HFF-Myc (cell line): Measurements from ENCODE around the gene PARP9.
"Not testable (repeated sequence)": the region's sequence is repeated elsewhere in the genome, so short reads cannot be mapped to it uniquely, and the experiment has no call there.

Experiments
- DNase-seq: peaks from one replicate; pipeline ENCODE4 v3.0.0-alpha.2; 2011; ENCODE audit warnings: low read depth; ENCODE audit errors: extremely low read depth
- H3K4me3 ChIP-seq: replicated peaks from 2 replicates; pipeline ENCODE4 v1.5.1; 2011; ENCODE audit warnings: low read depth, mild to moderate bottlenecking, control low read depth, low read length
- TF ChIP-seq, protein P1 (sequence below): IDR thresholded peaks from 2 replicates; pipeline ENCODE4 v1.5.1; 2012; ENCODE audit warnings: mild to moderate bottlenecking, low read depth, low read length, control low read depth; ENCODE audit errors: missing control alignments

PARP9 gene

DNA sequence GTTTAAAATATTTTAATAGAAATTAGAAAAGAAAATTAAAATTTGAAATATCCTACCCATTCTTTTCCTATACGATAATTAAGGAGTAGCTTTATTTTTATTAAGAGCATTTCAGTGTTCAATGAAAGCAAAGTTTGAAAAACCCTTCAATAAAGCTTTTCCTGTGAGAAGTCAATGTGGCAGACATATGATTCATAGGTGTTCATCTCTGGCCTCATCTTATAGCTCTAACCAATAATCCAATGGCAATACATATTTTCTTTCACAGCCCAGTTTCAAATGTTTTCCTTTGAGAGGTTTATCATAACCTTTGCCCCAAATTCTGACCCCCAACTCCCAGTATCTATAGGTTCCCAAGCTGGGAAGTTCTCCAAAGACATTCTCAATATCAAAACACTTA lies 57.6 kb downstream of the PARP9 start:
- no peak for DNase-seq
- TF ChIP-seq, protein P1, sequence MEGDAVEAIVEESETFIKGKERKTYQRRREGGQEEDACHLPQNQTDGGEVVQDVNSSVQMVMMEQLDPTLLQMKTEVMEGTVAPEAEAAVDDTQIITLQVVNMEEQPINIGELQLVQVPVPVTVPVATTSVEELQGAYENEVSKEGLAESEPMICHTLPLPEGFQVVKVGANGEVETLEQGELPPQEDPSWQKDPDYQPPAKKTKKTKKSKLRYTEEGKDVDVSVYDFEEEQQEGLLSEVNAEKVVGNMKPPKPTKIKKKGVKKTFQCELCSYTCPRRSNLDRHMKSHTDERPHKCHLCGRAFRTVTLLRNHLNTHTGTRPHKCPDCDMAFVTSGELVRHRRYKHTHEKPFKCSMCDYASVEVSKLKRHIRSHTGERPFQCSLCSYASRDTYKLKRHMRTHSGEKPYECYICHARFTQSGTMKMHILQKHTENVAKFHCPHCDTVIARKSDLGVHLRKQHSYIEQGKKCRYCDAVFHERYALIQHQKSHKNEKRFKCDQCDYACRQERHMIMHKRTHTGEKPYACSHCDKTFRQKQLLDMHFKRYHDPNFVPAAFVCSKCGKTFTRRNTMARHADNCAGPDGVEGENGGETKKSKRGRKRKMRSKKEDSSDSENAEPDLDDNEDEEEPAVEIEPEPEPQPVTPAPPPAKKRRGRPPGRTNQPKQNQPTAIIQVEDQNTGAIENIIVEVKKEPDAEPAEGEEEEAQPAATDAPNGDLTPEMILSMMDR: no peak
- H3K4me3 ChIP-seq: no peak overlapping the region

DNA sequence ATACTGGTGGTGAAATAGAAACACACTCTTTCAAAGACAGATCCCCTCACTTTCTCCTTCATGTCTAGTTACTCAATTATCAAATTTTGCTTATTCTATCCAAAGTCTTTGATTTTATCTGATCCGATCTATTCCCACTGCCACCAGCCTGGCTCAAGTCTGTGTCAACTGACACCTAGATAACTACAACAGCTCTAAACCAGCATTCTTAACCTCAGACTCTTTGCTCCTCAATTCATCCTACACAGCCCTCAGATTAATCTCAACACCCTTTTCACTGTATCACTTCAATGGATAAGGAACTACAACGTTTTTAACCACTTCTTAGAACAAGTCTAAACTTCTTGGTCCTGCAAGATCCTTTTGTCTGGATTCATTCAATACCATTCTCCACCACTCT lies 58.4 kb downstream of the PARP9 start:
- TF ChIP-seq, protein P1: no peak
- no peak for DNase-seq
- no peak overlapping the region for H3K4me3 ChIP-seq

DNA sequence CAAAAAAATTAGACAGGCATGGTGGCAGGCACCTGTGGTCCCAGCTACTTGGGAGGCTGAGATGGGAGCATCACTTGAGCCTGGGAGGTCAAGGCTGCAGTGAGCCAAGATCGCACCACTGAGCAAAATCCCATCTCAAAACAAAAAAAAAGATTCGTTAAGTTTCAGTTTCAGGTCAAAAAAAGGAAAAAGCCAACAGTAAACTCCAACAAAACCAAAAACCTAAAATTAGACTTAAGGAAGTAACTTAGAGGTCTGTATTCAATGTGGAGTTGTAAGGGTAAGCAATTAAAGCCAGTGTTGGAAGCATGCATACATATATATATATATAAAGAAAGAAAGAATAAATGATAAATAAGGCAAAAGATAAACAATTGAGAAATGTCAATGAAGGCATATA lies 61.2 kb downstream of the PARP9 start:
- TF ChIP-seq, protein P1: no peak
- no peak overlapping the region for H3K4me3 ChIP-seq
- DNase-seq: no peak

DNA sequence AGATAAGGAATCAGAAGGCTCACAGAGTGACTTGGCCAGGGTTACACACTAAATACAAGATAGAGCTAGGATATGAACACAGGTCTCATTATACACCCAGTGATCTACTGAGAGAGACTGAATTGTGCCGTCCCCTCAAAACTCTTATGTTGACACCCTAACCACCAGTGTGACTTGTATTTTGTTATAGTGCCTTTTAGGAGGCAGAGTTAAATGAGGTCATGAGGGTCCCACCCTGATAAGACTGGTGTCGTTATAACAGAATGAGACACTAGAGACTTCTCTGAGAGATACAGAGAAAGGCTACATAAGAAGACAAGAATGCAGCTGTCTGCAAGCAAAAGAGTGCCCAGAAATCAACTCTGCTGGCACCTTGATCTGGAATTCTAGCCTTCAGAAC lies 62.0 kb downstream of the PARP9 start:
- DNase-seq: no peak
- H3K4me3 ChIP-seq: no peak overlapping the region
- TF ChIP-seq, protein P1: no peak

DNA sequence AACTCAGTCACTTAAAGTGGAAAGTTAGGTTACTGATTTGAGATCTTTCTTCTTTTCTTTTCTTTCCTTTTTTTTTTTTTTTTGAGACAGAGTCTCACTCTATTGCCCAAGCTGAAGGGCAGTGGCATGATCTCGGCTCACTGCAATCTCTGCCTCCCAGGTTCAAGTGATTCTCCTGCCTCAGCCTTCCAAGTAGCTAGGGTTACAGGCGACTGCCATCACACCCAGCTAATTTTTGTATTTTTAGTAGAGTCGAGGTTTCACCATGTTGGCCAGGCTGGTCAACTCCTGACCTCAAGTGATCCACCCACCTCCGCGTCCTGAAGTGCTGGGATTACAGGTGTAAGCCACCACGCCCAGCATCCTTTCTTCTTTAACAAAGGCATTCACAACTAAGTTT lies 63.1 kb downstream of the PARP9 start:
- DNase-seq, H3K4me3 ChIP-seq: not testable (repeated sequence)

DNA sequence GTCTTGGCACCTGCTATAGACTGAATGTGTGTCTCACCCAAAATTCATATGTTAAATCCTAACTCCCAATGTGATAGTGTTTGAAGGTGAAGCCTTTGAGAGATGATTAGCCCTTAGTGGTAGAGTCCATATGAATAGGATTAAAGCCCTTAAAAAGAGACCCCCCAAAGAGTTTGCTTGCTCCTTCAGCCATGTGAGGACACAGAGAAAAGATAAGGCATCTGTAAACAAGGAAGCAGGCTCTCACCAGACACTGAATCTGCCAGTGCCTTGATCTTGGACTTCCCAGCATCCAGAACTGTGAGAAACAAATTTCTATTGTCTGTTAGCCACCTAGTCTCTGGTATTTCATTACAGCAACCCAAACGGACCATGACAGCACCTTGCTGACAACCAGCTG lies 65.9 kb downstream of the PARP9 start:
- DNase-seq: no peak
- TF ChIP-seq, protein P1: no peak
- H3K4me3 ChIP-seq: no peak overlapping the region

DNA sequence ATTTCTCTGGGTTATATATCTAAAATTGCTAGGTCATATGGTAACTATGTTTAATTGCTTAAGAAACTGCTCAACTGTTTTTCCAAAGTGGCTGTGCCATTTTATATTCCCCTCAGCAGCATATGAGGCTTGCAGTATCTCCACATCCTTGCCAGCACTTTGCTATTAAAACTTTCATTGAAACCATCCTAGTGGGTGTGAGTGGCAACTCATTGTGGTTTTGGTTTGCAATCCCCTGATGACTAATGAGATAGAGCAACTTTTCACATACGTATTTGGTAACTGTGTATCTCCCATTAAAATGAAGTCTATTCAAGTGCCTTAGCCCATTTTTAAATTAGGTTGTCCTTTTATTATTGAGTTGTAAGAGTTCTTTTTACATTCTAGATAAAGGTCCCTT lies 66.7 kb downstream of the PARP9 start:
- DNase-seq: peak; percentile 77
- TF ChIP-seq, protein P1: no peak
- no peak overlapping the region for H3K4me3 ChIP-seq
